ENCODE data around the gene RFFL. TPM values are rescaled to one million over a fixed set of nuclear protein-coding genes. Genes with fewer than 3 reads are reported as not detected.
A peak's percentile ranks its signal among the peaks of the same experiment; 100 is the strongest.

RFFL gene
- total RNA-seq, 1 donor from 2014 or later: 9.5 TPM

GRCh38 chr17:35025541-35025940 is 38.0 kb downstream of the RFFL start:
- Histone ChIP-seq H3K27me3 (ENCODE audit: insufficient read depth, low read length) (no peaks in the 10 kb centered on the region), H3K4me3 (ENCODE audit: insufficient read depth, low read depth, low read length) (no peak overlapping the region), H2AFZ (ENCODE audit: low read depth, low read length) (no peak overlapping the region), H3K9ac (ENCODE audit: low read length) (no peak overlapping the region), H3K4me1 (ENCODE audit: insufficient read depth, low read length) (peaks cover 32% of the 10 kb centered on the region), H4K20me1 (ENCODE audit: insufficient read depth, low read length) (no peaks in the 10 kb centered on the region), H3K27ac (ENCODE audit: low read depth, low read length) (no peak overlapping the region), H3K4me2 (ENCODE audit: low read length) (no peak overlapping the region), H3K79me2 (ENCODE audit: insufficient read depth, low read length) (no peaks in the 10 kb centered on the region), H3K9me3 (ENCODE audit: insufficient read depth, low read depth, low read length) (no peaks in the 10 kb centered on the region), H3K36me3 (ENCODE audit: insufficient read depth, low read length) (peaks cover 5% of the 10 kb centered on the region)
- peaks cover 13% of the 10 kb centered on the region for H3K4me1 Mint-ChIP-seq (ENCODE audit: low read depth, unreplicated experiment)
- H3K36me3 Mint-ChIP-seq (ENCODE audit: low read depth, unreplicated experiment): no peaks in the 10 kb centered on the region
- TF ChIP-seq EZH2 (IDR thresholded peaks at IDR 0.05; ENCODE audit: insufficient read depth, low read length): no peak
- no peak for TF ChIP-seq CTCF (IDR thresholded peaks at IDR 0.05; ENCODE audit: insufficient read depth, low read depth, low read length)
- DNase-seq (ENCODE audit: low read depth) (no peak), FAIRE-seq (no peak)
- H3K27ac Mint-ChIP-seq (ENCODE audit: unreplicated experiment): no peak overlapping the region
- H3K27me3 Mint-ChIP-seq (ENCODE audit: low read depth, unreplicated experiment): no peaks in the 10 kb centered on the region
- no peaks in the 10 kb centered on the region for H3K9me3 Mint-ChIP-seq (ENCODE audit: unreplicated experiment)
- H3K4me3 Mint-ChIP-seq (ENCODE audit: unreplicated experiment): no peak overlapping the region

- Histone ChIP-seq H3K4me3 (ENCODE audit: insufficient read depth, low read depth, low read length) (no peak overlapping the region), H3K9me3 (ENCODE audit: insufficient read depth, low read depth, low read length) (no peaks in the 10 kb centered on the region), H3K27me3 (ENCODE audit: insufficient read depth, low read length) (no peaks in the 10 kb centered on the region), H3K9ac (ENCODE audit: low read length) (peak overlapping the region; percentile 59), H3K27ac (ENCODE audit: low read depth, low read length) (peak overlapping the region; percentile 84), H3K4me1 (ENCODE audit: insufficient read depth, low read length) (peaks cover 29% of the 10 kb centered on the region), H3K36me3 (ENCODE audit: insufficient read depth, low read length) (peaks cover 13% of the 10 kb centered on the region), H3K79me2 (ENCODE audit: insufficient read depth, low read length) (peaks cover 3% of the 10 kb centered on the region), H4K20me1 (ENCODE audit: insufficient read depth, low read length) (no peaks in the 10 kb centered on the region), H3K4me2 (ENCODE audit: low read length) (peak overlapping the region; percentile 71), H2AFZ (ENCODE audit: low read depth, low read length) (no peak overlapping the region)
- Mint-ChIP-seq H3K4me1 (ENCODE audit: low read depth, unreplicated experiment) (peaks cover 13% of the 10 kb centered on the region), H3K36me3 (ENCODE audit: low read depth, unreplicated experiment) (peaks cover 5% of the 10 kb centered on the region), H3K4me3 (ENCODE audit: unreplicated experiment) (no peak overlapping the region), H3K27me3 (ENCODE audit: low read depth, unreplicated experiment) (no peaks in the 10 kb centered on the region), H3K27ac (ENCODE audit: unreplicated experiment) (no peak overlapping the region), H3K9me3 (ENCODE audit: unreplicated experiment) (no peaks in the 10 kb centered on the region)
- TF ChIP-seq EZH2 (IDR thresholded peaks at IDR 0.05; ENCODE audit: insufficient read depth, low read length): no peak
- no peak for TF ChIP-seq CTCF (IDR thresholded peaks at IDR 0.05; ENCODE audit: insufficient read depth, low read depth, low read length)
- DNase-seq (ENCODE audit: low read depth): no peak
- FAIRE-seq: no peak
These were observed 40.0 kb downstream of the RFFL start for GRCh38 chr17:35023538-35023937.

- peak overlapping the region; percentile 71 for H3K4me2 ChIP-seq (ENCODE audit: low read length)
These were observed 40.9 kb downstream of the RFFL start for GRCh38 chr17:35022536-35023063.

More at GRCh38 chr17:35022536-35023063, 40.9 kb downstream of the RFFL start:
- Histone ChIP-seq H3K79me2 (ENCODE audit: insufficient read depth, low read length) (peaks cover 10% of the 10 kb centered on the region), H2AFZ (ENCODE audit: low read depth, low read length) (peak overlapping the region; percentile 61), H3K27ac (ENCODE audit: low read depth, low read length) (peak overlapping the region; percentile 84), H3K9ac (ENCODE audit: low read length) (peak overlapping the region; percentile 59), H3K4me3 (ENCODE audit: insufficient read depth, low read depth, low read length) (no peak overlapping the region), H4K20me1 (ENCODE audit: insufficient read depth, low read length) (no peaks in the 10 kb centered on the region), H3K27me3 (ENCODE audit: insufficient read depth, low read length) (no peaks in the 10 kb centered on the region), H3K36me3 (ENCODE audit: insufficient read depth, low read length) (peaks cover 14% of the 10 kb centered on the region), H3K9me3 (ENCODE audit: insufficient read depth, low read depth, low read length) (no peaks in the 10 kb centered on the region), H3K4me1 (ENCODE audit: insufficient read depth, low read length) (peaks cover 23% of the 10 kb centered on the region)
- Mint-ChIP-seq H3K4me3 (ENCODE audit: unreplicated experiment) (no peak overlapping the region), H3K36me3 (ENCODE audit: low read depth, unreplicated experiment) (peaks cover 11% of the 10 kb centered on the region), H3K27me3 (ENCODE audit: low read depth, unreplicated experiment) (no peaks in the 10 kb centered on the region), H3K27ac (ENCODE audit: unreplicated experiment) (peak overlapping the region; percentile 71), H3K4me1 (ENCODE audit: low read depth, unreplicated experiment) (peaks cover 13% of the 10 kb centered on the region), H3K9me3 (ENCODE audit: unreplicated experiment) (no peaks in the 10 kb centered on the region)
- DNase-seq (ENCODE audit: low read depth) (peak; percentile 89), FAIRE-seq (no peak)
- peak; percentile 32 for TF ChIP-seq CTCF (IDR thresholded peaks at IDR 0.05; ENCODE audit: insufficient read depth, low read depth, low read length)
- TF ChIP-seq EZH2 (IDR thresholded peaks at IDR 0.05; ENCODE audit: insufficient read depth, low read length): no peak

All from astrocyte (in vitro differentiated cells and primary cell).